Esophagus squamous epithelium (tissue), 4 donors: Measurements from ENCODE around the gene ZNF319.

Experiments
- POLR2A ChIP-seq, 4 donors: fragments of 450-650 bp; IDR thresholded peaks; one replicate each; pipeline ENCODE4 v1.6.1; 2017; ENCODE audit warnings: antibody characterized with exemption in 4 of 4, mild to moderate bottlenecking in 4 of 4, moderate library complexity in 3 of 4
- TF ChIP-seq, protein P1 (sequence below), 6 experiments: fragments of 450-650 bp in 4 of 6; fragments of 200-600 bp in 2 of 6; sonication (generic) in 2 of 6; IDR thresholded peaks; one replicate each; pipeline ENCODE4 v1.5.1; 2016 to 2019; ENCODE audit warnings: antibody characterized with exemption in 6 of 6, mild to moderate bottlenecking in 4 of 6, moderate library complexity in 4 of 6

DNA sequence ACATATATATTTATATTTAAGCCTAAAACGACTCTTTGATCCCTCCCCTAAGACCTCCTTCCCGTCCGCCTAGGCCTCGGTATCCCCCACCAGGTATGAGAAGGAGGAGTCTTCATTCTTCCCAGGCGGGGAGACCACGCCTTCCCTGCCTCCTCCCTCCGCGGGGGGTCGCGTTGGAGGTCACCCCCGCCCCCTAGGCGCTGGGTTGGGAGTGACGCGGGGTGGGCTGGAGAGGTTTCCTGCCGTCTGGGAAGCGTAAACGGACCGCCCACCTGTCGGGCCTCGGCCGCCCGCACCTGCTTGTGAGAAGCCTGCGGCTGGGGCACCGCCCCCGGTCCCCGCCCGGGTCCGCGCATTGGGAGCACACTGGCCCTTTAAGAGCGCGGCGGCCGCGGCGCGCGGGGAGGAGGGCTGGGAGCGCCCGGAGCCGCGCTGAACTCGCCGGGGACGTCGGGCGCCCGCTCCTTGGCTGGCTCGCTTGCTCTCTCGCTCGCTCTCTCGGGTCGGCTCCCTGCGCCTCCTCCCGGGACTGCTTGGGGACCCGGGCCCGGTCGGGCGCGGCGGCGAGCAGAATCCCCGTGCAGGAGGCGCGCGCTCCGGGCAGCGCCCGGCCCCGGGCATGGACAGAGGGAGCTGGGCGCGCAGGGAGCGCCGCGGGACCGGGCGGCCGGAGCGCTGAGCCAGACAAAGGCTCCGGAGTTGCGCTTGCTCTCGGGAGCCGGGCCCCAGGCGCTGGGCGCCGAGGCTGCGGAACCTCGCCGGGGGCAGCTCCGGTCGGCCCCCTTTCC is 25.1 kb upstream of the ZNF319 start, which contains the start of gene MMP15:
- TF ChIP-seq, protein P1, sequence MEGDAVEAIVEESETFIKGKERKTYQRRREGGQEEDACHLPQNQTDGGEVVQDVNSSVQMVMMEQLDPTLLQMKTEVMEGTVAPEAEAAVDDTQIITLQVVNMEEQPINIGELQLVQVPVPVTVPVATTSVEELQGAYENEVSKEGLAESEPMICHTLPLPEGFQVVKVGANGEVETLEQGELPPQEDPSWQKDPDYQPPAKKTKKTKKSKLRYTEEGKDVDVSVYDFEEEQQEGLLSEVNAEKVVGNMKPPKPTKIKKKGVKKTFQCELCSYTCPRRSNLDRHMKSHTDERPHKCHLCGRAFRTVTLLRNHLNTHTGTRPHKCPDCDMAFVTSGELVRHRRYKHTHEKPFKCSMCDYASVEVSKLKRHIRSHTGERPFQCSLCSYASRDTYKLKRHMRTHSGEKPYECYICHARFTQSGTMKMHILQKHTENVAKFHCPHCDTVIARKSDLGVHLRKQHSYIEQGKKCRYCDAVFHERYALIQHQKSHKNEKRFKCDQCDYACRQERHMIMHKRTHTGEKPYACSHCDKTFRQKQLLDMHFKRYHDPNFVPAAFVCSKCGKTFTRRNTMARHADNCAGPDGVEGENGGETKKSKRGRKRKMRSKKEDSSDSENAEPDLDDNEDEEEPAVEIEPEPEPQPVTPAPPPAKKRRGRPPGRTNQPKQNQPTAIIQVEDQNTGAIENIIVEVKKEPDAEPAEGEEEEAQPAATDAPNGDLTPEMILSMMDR (IDR thresholded peaks at IDR 0.05), result no peak
- peak in 1 of 4 donors; percentile 46 for TF ChIP-seq POLR2A (IDR thresholded peaks at IDR 0.05)
